Panc1 (cell line): Measurements from ENCODE around the gene EIF5A. TPM values are rescaled to one million over a fixed set of nuclear protein-coding genes. Genes with fewer than 3 reads are reported as not detected.

ENCODE experiments used
- ATAC-seq: fragments of 200-7000 bp; cut with Tn5 transposase; 2 replicates; pipeline ENCODE4 v1.9.1; 2020; ENCODE audit warnings: mild to moderate bottlenecking, moderate library complexity
- BruUV-seq: library from RNA; stranded (reverse); fragments of 400-500 nt; replicated peaks from 2 replicates; lab custom pipeline; 2021; lab: Mats Ljungman, UMichigan
- CTCF ChIA-PET: fragments of 300-600 bp; sonication (Branson Sonifier 250); formaldehyde crosslinking; loops from one replicate; lab custom pipeline; 2022; ENCODE audit warnings: antibody characterized with exemption; lab: Charles Lee
- POLR2A ChIA-PET: fragments of 300-600 bp; sonication (Branson Sonifier 250); formaldehyde crosslinking; loops from one replicate; lab custom pipeline; 2022; ENCODE audit warnings: antibody characterized with exemption; lab: Charles Lee
- DNase-seq: peaks from one replicate; pipeline ENCODE4 v3.0.0-alpha.2; 2010; ENCODE audit warnings: low read depth, low spot score
- H3K27ac ChIP-seq: 2 replicates; pipeline ENCODE4 v1.5.1; 2011; ENCODE audit warnings: mild to moderate bottlenecking, low read length, inconsistent platforms
- H3K27me3 ChIP-seq: fragments of 200-500 bp; sonication (Bioruptor generic); 2 replicates; pipeline ENCODE4 v1.6.0; 2014; ENCODE audit warnings: low read length, inconsistent platforms; ENCODE audit not compliant: control insufficient read depth, insufficient read depth
- H3K36me3 ChIP-seq: fragments of 200-500 bp; sonication (Bioruptor generic); 2 replicates; pipeline ENCODE4 v1.5.1; 2014; ENCODE audit warnings: inconsistent platforms, mild to moderate bottlenecking, low read length, moderate library complexity; ENCODE audit not compliant: control insufficient read depth, insufficient read depth
- H3K4me1 ChIP-seq: 2 replicates; pipeline ENCODE4 v1.5.1; 2011; ENCODE audit warnings: inconsistent platforms, mild to moderate bottlenecking, low read length, moderate library complexity; ENCODE audit not compliant: control insufficient read depth, insufficient read depth
- H3K4me3 ChIP-seq, 2 experiments: 2 replicates each; pipeline ENCODE4 v1.5.1; 2011 to 2012; ENCODE audit warnings: low read depth in 2 of 2, low read length in 2 of 2, mild to moderate bottlenecking in 2 of 2, inconsistent platforms in 1 of 2, moderate library complexity in 1 of 2
- H3K9me3 ChIP-seq: fragments of 200-500 bp; sonication (Bioruptor generic); 2 replicates; pipeline ENCODE4 v1.5.1; 2014; ENCODE audit warnings: low read depth, mild to moderate bottlenecking, inconsistent platforms, low read length, moderate library complexity; ENCODE audit not compliant: control insufficient read depth, insufficient read depth
- CTCF ChIP-seq: fragments of 450-650 bp; IDR thresholded peaks from 2 replicates; pipeline ENCODE4 v1.5.1; 2017; ENCODE audit warnings: mild to moderate bottlenecking
- POLR2AphosphoS5 ChIP-seq: IDR thresholded peaks from 2 replicates; pipeline ENCODE4 v1.6.1; 2012; ENCODE audit warnings: mild to moderate bottlenecking, low read depth, low read length, moderate library complexity
- SIN3A ChIP-seq: IDR thresholded peaks from 2 replicates; pipeline ENCODE4 v1.6.1; 2012; ENCODE audit warnings: low read depth, mild to moderate bottlenecking, low read length, moderate library complexity, borderline replicate concordance; ENCODE audit not compliant: insufficient read depth
- TCF7L2 ChIP-seq: IDR thresholded peaks from 2 replicates; pipeline ENCODE4 v1.6.1; 2011; ENCODE audit warnings: mild to moderate bottlenecking, low read depth, low read length, inconsistent platforms
- in situ Hi-C: cut with HindIII; loops from 2 replicates; pipeline ENCODE4 v1.10.0; 2016; ENCODE audit warnings: low sequenced_read_pairs, low pct_unique_long_range_greater_than_20kb
- intact Hi-C: fragments of 100-400 bp; cut with micrococcal nuclease; formaldehyde crosslinking; loops from one replicate; pipeline ENCODE4 v1.10.0; 2022; ENCODE audit not compliant: unreplicated experiment
- total RNA-seq: library from RNA; stranded (reverse); gene quantifications from one replicate; pipeline ENCODE4 v1.2.1, GENCODE V29; 2021; ENCODE audit not compliant: unreplicated experiment
- TF ChIP-seq, protein P1 (sequence below), 2 experiments: IDR thresholded peaks; 2 replicates each; pipeline ENCODE4 v1.6.1; 2011 to 2012; ENCODE audit warnings: low read depth in 2 of 2, control low read depth in 1 of 2, low read length in 1 of 2, mild to moderate bottlenecking in 1 of 2, moderate library complexity in 1 of 2; ENCODE audit not compliant: insufficient read depth in 1 of 2

EIF5A gene
- total RNA-seq, 1 experiment from 2014 or later: 728 TPM

DNA sequence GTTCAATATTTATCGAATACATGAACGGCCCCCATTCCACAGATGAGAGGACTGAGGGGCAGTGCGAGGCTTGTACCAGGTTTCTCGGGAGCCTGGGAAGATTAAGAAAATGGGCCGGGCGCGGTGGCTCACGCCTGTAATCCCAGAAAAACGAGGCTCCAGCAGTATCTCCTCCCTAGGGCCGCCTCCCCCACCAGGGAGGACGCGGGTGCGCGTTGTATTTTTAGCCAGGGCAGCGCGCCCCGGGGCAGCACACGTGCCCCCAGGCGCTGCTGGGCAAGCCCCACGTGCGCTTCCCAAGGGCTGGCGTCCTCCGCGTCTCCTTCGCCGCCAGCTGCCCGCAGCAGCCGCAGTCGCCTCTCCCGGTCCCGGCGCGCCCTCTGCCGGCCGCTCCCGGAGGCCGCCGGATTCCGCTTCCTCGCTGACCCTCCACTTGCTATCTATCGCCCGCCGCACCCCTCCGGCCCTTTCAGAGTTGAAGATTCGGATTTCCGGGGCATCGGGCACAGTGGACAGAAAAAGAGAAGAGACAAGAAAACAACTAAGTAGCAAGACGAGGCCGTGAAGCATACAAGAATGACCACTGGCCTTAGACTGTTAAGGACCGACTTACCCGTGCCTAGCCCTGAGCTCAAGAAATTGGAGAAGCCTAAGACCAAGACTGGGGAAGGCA is 11.1 kb upstream of the EIF5A start:
- DNase-seq: no peak
- peak; percentile 79 for ATAC-seq
- intact Hi-C loops: loop anchor here (2.0 kb wide), 1 partner anchor 16 kb away; the partner anchor contains the start of gene SLC2A4
- peak overlapping the region; percentile 3 to 31; a peak in 2 of 4 replicates for H3K4me3 ChIP-seq
- in situ Hi-C loops: no loop called here
- ChIA-PET POLR2A (no interaction called here), CTCF (interaction anchor here (0.7 to 1.3 kb wide), 4 partner anchors 15 to 1232 kb away, joined by 4 to 9 read pairs (median 4); partner anchors contain the start of gene SLC2A4)
- no TSS peak for BruUV-seq
- no peaks in the 10 kb centered on the region for H3K27me3 ChIP-seq
- H3K4me1 ChIP-seq: peaks cover 17% of the 10 kb centered on the region
- H3K36me3 ChIP-seq: no peaks in the 10 kb centered on the region
- no peak for TF ChIP-seq SIN3A
- TF ChIP-seq CTCF: peak; percentile 96
- no peaks in the 10 kb centered on the region for H3K9me3 ChIP-seq
- peak overlapping the region; percentile 57; the same call in 1 of the 2 replicates for H3K27ac ChIP-seq

- intact Hi-C loops: no loop called here
- no peaks in the 10 kb centered on the region for H3K27me3 ChIP-seq
- CTCF ChIA-PET: no interaction called here
- no TSS peak for BruUV-seq
- DNase-seq: no peak
- H3K27ac ChIP-seq: no peak overlapping the region
- POLR2A ChIA-PET: interaction anchor here (0.7 kb wide), 1 partner anchor 28 kb away, joined by 10 read pairs; no protein-coding TSS in a partner anchor
- no peak for ATAC-seq
- TF ChIP-seq, protein P1, sequence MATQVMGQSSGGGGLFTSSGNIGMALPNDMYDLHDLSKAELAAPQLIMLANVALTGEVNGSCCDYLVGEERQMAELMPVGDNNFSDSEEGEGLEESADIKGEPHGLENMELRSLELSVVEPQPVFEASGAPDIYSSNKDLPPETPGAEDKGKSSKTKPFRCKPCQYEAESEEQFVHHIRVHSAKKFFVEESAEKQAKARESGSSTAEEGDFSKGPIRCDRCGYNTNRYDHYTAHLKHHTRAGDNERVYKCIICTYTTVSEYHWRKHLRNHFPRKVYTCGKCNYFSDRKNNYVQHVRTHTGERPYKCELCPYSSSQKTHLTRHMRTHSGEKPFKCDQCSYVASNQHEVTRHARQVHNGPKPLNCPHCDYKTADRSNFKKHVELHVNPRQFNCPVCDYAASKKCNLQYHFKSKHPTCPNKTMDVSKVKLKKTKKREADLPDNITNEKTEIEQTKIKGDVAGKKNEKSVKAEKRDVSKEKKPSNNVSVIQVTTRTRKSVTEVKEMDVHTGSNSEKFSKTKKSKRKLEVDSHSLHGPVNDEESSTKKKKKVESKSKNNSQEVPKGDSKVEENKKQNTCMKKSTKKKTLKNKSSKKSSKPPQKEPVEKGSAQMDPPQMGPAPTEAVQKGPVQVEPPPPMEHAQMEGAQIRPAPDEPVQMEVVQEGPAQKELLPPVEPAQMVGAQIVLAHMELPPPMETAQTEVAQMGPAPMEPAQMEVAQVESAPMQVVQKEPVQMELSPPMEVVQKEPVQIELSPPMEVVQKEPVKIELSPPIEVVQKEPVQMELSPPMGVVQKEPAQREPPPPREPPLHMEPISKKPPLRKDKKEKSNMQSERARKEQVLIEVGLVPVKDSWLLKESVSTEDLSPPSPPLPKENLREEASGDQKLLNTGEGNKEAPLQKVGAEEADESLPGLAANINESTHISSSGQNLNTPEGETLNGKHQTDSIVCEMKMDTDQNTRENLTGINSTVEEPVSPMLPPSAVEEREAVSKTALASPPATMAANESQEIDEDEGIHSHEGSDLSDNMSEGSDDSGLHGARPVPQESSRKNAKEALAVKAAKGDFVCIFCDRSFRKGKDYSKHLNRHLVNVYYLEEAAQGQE (IDR thresholded peaks at IDR 0.05; ENCODE audit: insufficient read depth in 1 of 2, low read depth in 2 of 2, low read length in 1 of 2): no peak
- TF ChIP-seq SIN3A: no peak
- no peak for TF ChIP-seq TCF7L2
- no peak for TF ChIP-seq CTCF
- no peak for TF ChIP-seq POLR2AphosphoS5
- in situ Hi-C loops: no loop called here
- H3K4me1 ChIP-seq: peaks cover 1% of the 10 kb centered on the region; the same call in 1 of the 2 replicates
- H3K4me3 ChIP-seq: no peak overlapping the region
- peaks cover under 1% of the 10 kb centered on the region for H3K36me3 ChIP-seq
- H3K9me3 ChIP-seq: no peaks in the 10 kb centered on the region
Observed at GRCh38 chr17:7304179-7304578, 3.2 kb upstream of the EIF5A start.
